GF-D8 (cell line): ENCODE data around the gene KCNC3.

Experiments
- DNase-seq: peaks from one replicate; lab custom pipeline; 2025; lab: John Stamatoyannopoulos, UW

The KCNC3 gene

GRCh38 chr19:50310759-50311465 is 18.3 kb downstream of the KCNC3 start:
- no peak for DNase-seq

GRCh38 chr19:50309396-50310125 is 19.6 kb downstream of the KCNC3 start:
- no peak for DNase-seq

GRCh38 chr19:50308991-50309390 is 20.2 kb downstream of the KCNC3 start:
- DNase-seq = no peak

- DNase-seq = no peak
These were observed 25.6 kb downstream of the KCNC3 start for GRCh38 chr19:50303558-50303957.

GRCh38 chr19:50301607-50301971 is 27.6 kb downstream of the KCNC3 start:
- DNase-seq = no peak

GRCh38 chr19:50300814-50301606 is 28.2 kb downstream of the KCNC3 start:
- DNase-seq = no peak

GRCh38 chr19:50300051-50300450 is 29.1 kb downstream of the KCNC3 start:
- no peak for DNase-seq

- no peak for DNase-seq
These were observed 35.7 kb downstream of the KCNC3 start for GRCh38 chr19:50293263-50294004.

- no peak for DNase-seq
These were observed 36.9 kb downstream of the KCNC3 start for GRCh38 chr19:50292216-50292827.

- no peak for DNase-seq
These were observed 38.4 kb downstream of the KCNC3 start for GRCh38 chr19:50290775-50291174.

- DNase-seq = no peak
These were observed 39.2 kb downstream of the KCNC3 start for GRCh38 chr19:50290011-50290410.

GRCh38 chr19:50288954-50289353 is 40.2 kb downstream of the KCNC3 start:
- DNase-seq = no peak

- no peak for DNase-seq
These were observed 41.8 kb downstream of the KCNC3 start for GRCh38 chr19:50287331-50287730.

GRCh38 chr19:50286443-50286842 is 42.7 kb downstream of the KCNC3 start:
- no peak for DNase-seq

GRCh38 chr19:50285833-50286232 is 43.3 kb downstream of the KCNC3 start:
- DNase-seq = no peak

- DNase-seq = no peak
These were observed 47.7 kb downstream of the KCNC3 start for GRCh38 chr19:50281491-50281890.

GRCh38 chr19:50280983-50281382 is 48.2 kb downstream of the KCNC3 start:
- no peak for DNase-seq

- DNase-seq = no peak
These were observed 49.1 kb downstream of the KCNC3 start for GRCh38 chr19:50280074-50280473.

- no peak for DNase-seq
These were observed 51.1 kb downstream of the KCNC3 start for GRCh38 chr19:50277966-50278580.

- no peak for DNase-seq
These were observed 52.7 kb downstream of the KCNC3 start for GRCh38 chr19:50276370-50277063.
